Trophoblast cell (in vitro differentiated cells and primary cell): Measurements from ENCODE around the gene PRC1.

Experiments used
- DNase-seq, 2 donors: peaks; one replicate each; pipeline ENCODE4 v3.0.0-alpha.2; 2016
- H2AFZ ChIP-seq: 2 replicates; pipeline ENCODE4 v1.6.1; 2013; ENCODE audit warnings: low read length, moderate library complexity, mild to moderate bottlenecking; ENCODE audit not compliant: insufficient read depth, poor library complexity
- H2AK5ac ChIP-seq: 2 replicates; pipeline ENCODE4 v1.6.1; 2013; ENCODE audit warnings: mild to moderate bottlenecking, low read length
- H2BK120ac ChIP-seq: 2 replicates; pipeline ENCODE4 v1.6.1; 2013; ENCODE audit warnings: low read length, mild to moderate bottlenecking, moderate library complexity; ENCODE audit not compliant: insufficient read depth, poor library complexity
- H2BK12ac ChIP-seq: 2 replicates; pipeline ENCODE4 v1.6.1; 2013; ENCODE audit warnings: mild to moderate bottlenecking, low read length, moderate library complexity
- H2BK5ac ChIP-seq: 2 replicates; pipeline ENCODE4 v1.6.1; 2013; ENCODE audit warnings: low read length, low read depth, moderate library complexity, mild to moderate bottlenecking; ENCODE audit not compliant: poor library complexity
- H3K14ac ChIP-seq: 2 replicates; pipeline ENCODE4 v1.6.1; 2013; ENCODE audit warnings: mild to moderate bottlenecking, low read length
- H3K18ac ChIP-seq: 2 replicates; pipeline ENCODE4 v1.6.1; 2013; ENCODE audit warnings: mild to moderate bottlenecking, low read length
- H3K23ac ChIP-seq: 2 replicates; pipeline ENCODE4 v1.6.1; 2013; ENCODE audit warnings: low read length
- H3K27ac ChIP-seq: 2 replicates; pipeline ENCODE4 v1.5.1; 2013; ENCODE audit warnings: low read depth, mild to moderate bottlenecking, inconsistent platforms, low read length, moderate library complexity
- H3K27me3 ChIP-seq: 2 replicates; pipeline ENCODE4 v1.6.1; 2013; ENCODE audit warnings: inconsistent platforms, mild to moderate bottlenecking, low read length, moderate library complexity; ENCODE audit not compliant: insufficient read depth
- H3K36me3 ChIP-seq, 2 experiments: 1 replicate in 1 of 2; 2 replicates in 1 of 2; pipeline ENCODE4 v1.6.1; 2013; ENCODE audit warnings: low read length in 2 of 2, mild to moderate bottlenecking in 2 of 2, moderate library complexity in 1 of 2; ENCODE audit not compliant: insufficient read depth in 2 of 2, control insufficient read depth in 1 of 2
- H3K4ac ChIP-seq: 2 replicates; pipeline ENCODE4 v1.6.1; 2013; ENCODE audit warnings: low read depth, mild to moderate bottlenecking, low read length, moderate library complexity
- H3K4me1 ChIP-seq, 2 experiments: 1 replicate in 1 of 2; 2 replicates in 1 of 2; pipeline ENCODE4 v1.6.1; 2013; ENCODE audit warnings: low read length in 2 of 2, mild to moderate bottlenecking in 2 of 2, moderate library complexity in 1 of 2; ENCODE audit not compliant: insufficient read depth in 2 of 2, control insufficient read depth in 1 of 2
- H3K4me2 ChIP-seq: 2 replicates; pipeline ENCODE4 v1.6.1; 2013; ENCODE audit warnings: inconsistent platforms, mild to moderate bottlenecking, low read length, moderate library complexity
- H3K4me3 ChIP-seq: 2 replicates; pipeline ENCODE4 v1.5.1; 2013; ENCODE audit warnings: mild to moderate bottlenecking, low read depth, low read length, inconsistent platforms
- H3K79me1 ChIP-seq: one replicate; pipeline ENCODE4 v1.6.1; 2013; ENCODE audit warnings: low read length
- H3K79me2 ChIP-seq: 2 replicates; pipeline ENCODE4 v1.6.1; 2013; ENCODE audit warnings: low read length, mild to moderate bottlenecking; ENCODE audit not compliant: control insufficient read depth, insufficient read depth, poor library complexity
- H3K9ac ChIP-seq: 2 replicates; pipeline ENCODE4 v1.6.1; 2013; ENCODE audit warnings: mild to moderate bottlenecking, low read length
- H3K9me3 ChIP-seq: 2 replicates; pipeline ENCODE4 v1.6.1; 2013; ENCODE audit warnings: low read depth, mild to moderate bottlenecking, control low read depth, inconsistent platforms, low read length; ENCODE audit not compliant: insufficient read depth
- H4K12ac ChIP-seq: 2 replicates; pipeline ENCODE4 v1.6.1; 2013; ENCODE audit warnings: low read depth, mild to moderate bottlenecking, low read length, moderate library complexity
- H4K8ac ChIP-seq: 2 replicates; pipeline ENCODE4 v1.6.1; 2013; ENCODE audit warnings: low read depth, mild to moderate bottlenecking, low read length, moderate library complexity
- H4K91ac ChIP-seq: one replicate; pipeline ENCODE4 v1.6.1; 2013; ENCODE audit warnings: low read depth, mild to moderate bottlenecking, low read length, moderate library complexity
- WGBS: extraction: QIAGEN DNeasy Blood & Tissue Kit; methylation state at CpG from one replicate; pipeline ENCODE4 v1.1.7; 2013; ENCODE audit warnings: missing lambda C conversion rate; ENCODE audit not compliant: insufficient read length, insufficient coverage; ENCODE audit errors: extremely low coverage; 5-methylcytosine and 5-hydroxymethylcytosine counted together

PRC1 gene

GRCh38 chr15:90947577-90948357 is 46.6 kb downstream of the PRC1 start:
- Histone ChIP-seq H3K79me1 (no peaks in the 10 kb centered on the region), H2AK5ac (no peak overlapping the region), H3K9me3 (peaks cover 2% of the 10 kb centered on the region), H2BK5ac (no peak overlapping the region), H4K91ac (no peak overlapping the region), H4K8ac (no peak overlapping the region), H2BK120ac (no peak overlapping the region), H3K4ac (no peak overlapping the region), H3K4me3 (no peak overlapping the region), H3K18ac (no peak overlapping the region), H2AFZ (no peak overlapping the region), H3K79me2 (no peaks in the 10 kb centered on the region), H2BK12ac (no peak overlapping the region), H3K4me2 (no peak overlapping the region), H3K14ac (no peak overlapping the region), H3K9ac (no peak overlapping the region), H3K27me3 (no peaks in the 10 kb centered on the region), H4K12ac (no peak overlapping the region), H3K36me3 (peaks cover 73 to 85% of the 10 kb centered on the region in 2 experiments), H3K27ac (no peak overlapping the region), H3K4me1 (no peaks in the 10 kb centered on the region), H3K23ac (no peak overlapping the region)
- no CpG with 5 or more reads among the region's 18 CpGs for WGBS
- DNase-seq, result no peak

GRCh38 chr15:90946941-90947576 is 47.3 kb downstream of the PRC1 start:
- Histone ChIP-seq H4K91ac (no peak overlapping the region), H3K4ac (no peak overlapping the region), H2BK5ac (no peak overlapping the region), H3K9ac (no peak overlapping the region), H4K8ac (no peak overlapping the region), H3K23ac (no peak overlapping the region), H2AK5ac (no peak overlapping the region), H3K9me3 (peaks cover 2% of the 10 kb centered on the region), H2AFZ (no peak overlapping the region), H2BK120ac (no peak overlapping the region), H3K18ac (no peak overlapping the region), H3K4me1 (no peaks in the 10 kb centered on the region), H3K36me3 (peaks cover 77 to 86% of the 10 kb centered on the region in 2 experiments), H3K27ac (no peak overlapping the region), H4K12ac (no peak overlapping the region), H3K79me2 (no peaks in the 10 kb centered on the region), H3K27me3 (no peaks in the 10 kb centered on the region), H3K14ac (no peak overlapping the region), H3K4me3 (no peak overlapping the region), H2BK12ac (no peak overlapping the region), H3K4me2 (no peak overlapping the region), H3K79me1 (no peaks in the 10 kb centered on the region)
- no peak for DNase-seq
- no CpG with 5 or more reads among the region's 8 CpGs for WGBS

GRCh38 chr15:90946538-90946937 is 47.8 kb downstream of the PRC1 start:
- Histone ChIP-seq H4K8ac (no peak overlapping the region), H3K4me2 (no peak overlapping the region), H3K27me3 (no peaks in the 10 kb centered on the region), H3K4me1 (no peaks in the 10 kb centered on the region), H3K27ac (no peak overlapping the region), H3K79me2 (no peaks in the 10 kb centered on the region), H2BK120ac (no peak overlapping the region), H2AK5ac (no peak overlapping the region), H3K36me3 (peaks cover 79 to 84% of the 10 kb centered on the region in 2 experiments), H3K23ac (no peak overlapping the region), H3K18ac (no peak overlapping the region), H2AFZ (no peak overlapping the region), H3K14ac (no peak overlapping the region), H3K9ac (no peak overlapping the region), H3K4ac (no peak overlapping the region), H3K79me1 (no peaks in the 10 kb centered on the region), H2BK5ac (no peak overlapping the region), H3K9me3 (peaks cover 2% of the 10 kb centered on the region), H4K12ac (no peak overlapping the region), H4K91ac (no peak overlapping the region), H2BK12ac (no peak overlapping the region), H3K4me3 (no peak overlapping the region)
- no peak for DNase-seq
- WGBS, result no CpG with 5 or more reads among the region's 16 CpGs

GRCh38 chr15:90945091-90945490 is 49.2 kb downstream of the PRC1 start:
- H3K4me3 ChIP-seq, result no peak overlapping the region
- no peak overlapping the region for H2BK5ac ChIP-seq
- no peak for DNase-seq
- no peak overlapping the region for H3K9ac ChIP-seq
- no peaks in the 10 kb centered on the region for H3K4me1 ChIP-seq
- H3K79me1 ChIP-seq, result no peaks in the 10 kb centered on the region
- H2BK120ac ChIP-seq, result no peak overlapping the region
- H2AK5ac ChIP-seq, result no peak overlapping the region
- H3K36me3 ChIP-seq, result peaks cover 80 to 84% of the 10 kb centered on the region in 2 experiments
- H3K9me3 ChIP-seq, result peaks cover 2% of the 10 kb centered on the region
- no peak overlapping the region for H4K8ac ChIP-seq
- no peak overlapping the region for H3K14ac ChIP-seq
- H2BK12ac ChIP-seq, result no peak overlapping the region
- H3K27ac ChIP-seq, result no peak overlapping the region
- WGBS, result no CpG with 5 or more reads among the region's 7 CpGs
- H3K27me3 ChIP-seq, result no peaks in the 10 kb centered on the region
- no peak overlapping the region for H2AFZ ChIP-seq
- no peak overlapping the region for H3K18ac ChIP-seq
- H3K4me2 ChIP-seq, result no peak overlapping the region
- no peak overlapping the region for H4K91ac ChIP-seq
- H4K12ac ChIP-seq, result no peak overlapping the region
- no peak overlapping the region for H3K23ac ChIP-seq
- H3K79me2 ChIP-seq, result no peaks in the 10 kb centered on the region
- H3K4ac ChIP-seq, result no peak overlapping the region
